IPS-NIHi7 (cell line): Measurements from ENCODE around the gene OR5AN1.
"Not testable (repeated sequence)": the region's sequence is repeated elsewhere in the genome, so short reads cannot be mapped to it uniquely, and the experiment has no call there.

Experiments used
- DNase-seq: peaks from one replicate; pipeline ENCODE4 v3.0.0; 2012; ENCODE audit warnings: mixed read lengths; ENCODE audit errors: extremely low spot score

The OR5AN1 gene

GRCh38 chr11:59358595-59358994, at the start of gene OR5AN1:
TSS of gene OR5AN1 (plus strand) at chr11:59358895. CDS start at chr11:59364459, 5,564 bp downstream.
- no peak for DNase-seq

DNA sequence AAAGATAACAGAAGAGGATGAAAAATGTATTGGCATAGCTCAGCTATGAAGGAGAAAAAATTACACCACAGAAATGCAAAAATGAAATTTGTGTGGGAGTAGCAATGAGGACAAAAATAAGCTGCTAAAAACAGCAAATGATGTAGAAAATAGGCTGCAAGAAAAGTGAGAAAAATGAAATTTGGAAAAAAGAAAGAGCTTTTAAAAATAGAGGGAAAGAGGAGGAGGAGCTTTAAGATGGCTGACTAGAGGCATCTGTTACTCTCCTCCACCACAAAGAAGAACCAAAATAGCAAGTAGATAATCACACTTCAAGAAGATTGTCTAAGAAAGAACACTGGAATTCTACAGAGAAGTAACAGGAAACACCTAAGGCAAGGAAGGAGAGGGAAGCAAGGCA, 23.7 kb upstream of the OR5AN1 start:
- no peak for DNase-seq

- DNase-seq: no peak
These were observed 22.5 kb upstream of the OR5AN1 start for GRCh38 chr11:59336176-59336575.

DNA sequence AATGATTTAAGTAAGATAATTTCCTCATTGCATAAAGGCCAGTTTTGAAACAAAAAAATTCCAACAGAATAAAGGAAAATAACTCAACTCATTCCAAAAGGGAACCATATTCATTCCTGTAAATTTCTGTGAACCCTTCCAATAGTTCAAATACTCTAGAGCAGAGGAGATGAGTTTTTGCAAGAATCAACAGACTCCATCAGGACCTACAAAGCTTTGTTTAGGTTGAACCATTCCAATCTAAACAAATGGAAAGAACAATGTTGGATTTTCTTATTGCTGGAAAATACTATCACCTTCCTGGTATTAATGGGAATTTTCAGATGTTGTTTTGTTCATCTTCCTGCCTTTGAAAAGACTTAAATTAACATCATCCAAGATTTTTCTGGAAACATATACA, 21.8 kb upstream of the OR5AN1 start:
- DNase-seq: no peak

DNA sequence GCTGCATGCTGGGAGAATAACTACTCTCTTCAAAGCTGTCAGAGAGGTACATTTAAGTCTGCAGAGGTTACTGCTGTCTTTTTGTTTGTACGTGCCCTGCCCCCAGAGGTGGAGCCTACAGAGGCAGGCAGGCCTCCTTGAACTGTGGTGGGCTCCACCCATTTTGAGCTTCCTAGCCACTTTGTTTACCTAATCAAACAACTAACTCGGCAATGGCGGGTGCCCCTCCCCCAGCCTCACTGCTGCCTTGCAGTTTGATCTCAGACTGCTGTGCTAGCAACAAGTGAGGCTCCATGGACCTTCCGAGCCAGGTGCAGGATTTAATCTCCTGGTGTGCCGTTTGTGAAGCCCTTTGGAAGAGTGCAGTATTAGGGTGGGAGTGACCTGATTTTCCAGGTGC, 9.0 kb upstream of the OR5AN1 start:
- DNase-seq: not testable (repeated sequence)

DNA sequence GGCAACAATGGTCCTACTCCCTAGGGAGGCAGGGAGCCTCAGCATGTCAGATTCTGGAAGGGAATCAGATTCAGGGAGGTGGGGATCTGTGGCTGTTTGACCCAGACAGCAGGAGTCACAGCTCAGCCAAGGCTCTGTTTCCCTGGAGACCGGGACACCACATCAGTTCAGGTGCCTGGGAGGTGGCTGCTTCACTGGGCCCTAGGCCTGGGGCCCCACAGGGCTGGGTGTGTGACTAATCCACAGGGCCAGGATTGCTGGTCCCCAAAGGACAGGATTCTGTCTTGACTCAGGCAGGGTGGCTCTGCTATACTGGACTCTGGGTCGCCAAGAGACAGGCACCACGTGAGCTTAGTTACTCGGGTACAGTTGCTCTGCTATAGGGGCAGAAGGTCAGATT, 3.5 kb upstream of the OR5AN1 start:
- DNase-seq: no peak

GRCh38 chr11:59356561-59356960, 2.1 kb upstream of the OR5AN1 start:
- no peak for DNase-seq

DNA sequence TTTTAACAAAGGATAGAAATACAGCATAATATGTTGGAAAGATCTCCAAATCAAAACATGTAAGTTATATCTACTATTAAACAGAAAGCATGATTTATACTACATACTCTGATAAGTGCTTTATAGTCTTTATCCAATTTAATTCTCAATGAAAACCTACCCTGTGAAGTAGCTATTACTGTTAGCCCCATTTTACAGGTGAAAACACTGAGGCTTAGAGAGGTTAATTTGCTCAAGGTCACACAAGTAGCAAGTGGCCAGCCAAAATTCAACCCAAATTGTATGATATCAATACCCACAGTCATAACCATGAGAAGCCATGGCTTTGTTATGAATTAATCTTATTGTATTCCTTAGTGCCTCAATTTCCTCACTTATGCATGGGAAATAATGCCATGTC, 675 bp upstream of the OR5AN1 start:
- no peak for DNase-seq

GRCh38 chr11:59365232-59366018, 6.7 kb downstream of the OR5AN1 start:
- DNase-seq: no peak

GRCh38 chr11:59368238-59369022, 9.7 kb downstream of the OR5AN1 start:
- no peak for DNase-seq

GRCh38 chr11:59372324-59372723, 13.6 kb downstream of the OR5AN1 start:
- DNase-seq: not testable (repeated sequence)

GRCh38 chr11:59380263-59381059, 21.8 kb downstream of the OR5AN1 start:
- DNase-seq: no peak

DNA sequence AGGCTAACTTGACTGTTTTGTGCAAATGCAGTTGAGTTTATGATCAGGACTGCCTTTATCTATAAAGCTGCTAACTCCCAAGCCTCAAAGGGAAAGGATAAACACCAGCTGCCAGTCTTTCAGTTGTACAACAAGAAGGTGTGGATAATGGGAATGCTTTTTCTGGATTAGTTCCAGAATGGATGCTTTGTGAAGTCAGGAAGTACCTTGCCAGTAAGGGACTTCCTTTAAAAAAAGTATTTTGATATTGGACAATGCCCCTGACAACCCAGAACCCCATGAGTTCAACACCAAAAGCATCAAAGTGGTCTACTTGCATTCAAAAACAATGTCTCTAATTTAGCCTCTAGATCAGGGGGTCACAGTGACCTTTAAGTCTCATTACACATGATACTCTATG, 35.5 kb downstream of the OR5AN1 start:
- no peak for DNase-seq

- DNase-seq: no peak
These were observed 42.0 kb downstream of the OR5AN1 start for GRCh38 chr11:59400461-59401261.

DNA sequence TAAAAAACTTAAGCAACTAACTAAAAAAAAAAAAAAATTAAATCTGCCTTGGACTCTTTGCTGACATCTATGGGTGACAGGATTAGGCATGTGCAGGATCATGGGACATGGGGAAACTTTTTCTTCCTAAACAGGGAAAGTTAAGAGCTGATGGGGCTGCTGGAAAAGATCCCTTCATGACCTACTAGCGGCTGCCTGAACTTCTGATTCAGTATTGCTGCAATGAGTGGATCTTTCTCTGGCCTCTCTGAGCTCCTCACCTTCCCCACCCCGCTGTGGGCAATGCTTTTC, 42.5 kb downstream of the OR5AN1 start:
- no peak for DNase-seq

GRCh38 chr11:59403546-59403945, 44.9 kb downstream of the OR5AN1 start:
- no peak for DNase-seq

DNA sequence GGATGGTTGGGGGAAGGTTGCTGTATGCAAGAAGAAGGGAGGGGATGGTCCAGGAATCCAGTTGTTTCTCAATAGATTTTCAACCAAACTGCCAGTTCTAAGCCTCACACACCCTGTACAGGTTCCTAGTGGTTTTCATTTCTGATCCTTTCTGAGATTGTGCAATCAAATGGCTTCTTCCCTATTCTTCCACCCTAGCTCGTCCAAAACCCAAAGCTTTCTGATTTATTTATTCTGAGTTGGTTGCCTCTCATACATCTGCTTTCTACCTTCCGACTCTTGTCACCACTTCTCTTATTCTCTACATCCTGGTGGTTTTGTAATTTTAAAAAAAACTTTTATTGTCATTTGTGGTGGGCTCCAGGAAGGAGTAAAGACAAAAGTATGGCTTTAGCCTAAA, 55.0 kb downstream of the OR5AN1 start:
- DNase-seq: no peak

GRCh38 chr11:59415111-59415510, 56.4 kb downstream of the OR5AN1 start:
- no peak for DNase-seq

- DNase-seq: no peak
These were observed 57.9 kb downstream of the OR5AN1 start for GRCh38 chr11:59416613-59417012.

DNA sequence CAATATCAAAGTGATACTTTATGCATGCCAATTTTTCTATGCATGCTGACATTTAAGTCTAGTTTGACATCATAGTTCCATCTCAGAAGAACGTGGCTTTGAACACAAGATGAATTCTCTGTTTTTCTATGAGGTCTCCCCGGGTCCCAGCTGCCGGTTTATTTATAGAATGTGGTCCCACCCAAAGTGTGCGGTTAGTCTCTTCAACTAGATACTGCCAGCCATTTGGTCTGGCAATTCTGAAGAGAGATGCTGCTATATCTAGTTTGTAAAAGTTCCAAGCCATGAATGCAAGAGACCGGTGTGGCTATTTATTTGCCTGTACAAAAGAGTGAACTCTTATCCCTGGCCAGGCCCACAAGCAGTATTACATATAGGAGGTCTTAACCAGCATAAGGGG, 58.3 kb downstream of the OR5AN1 start:
- no peak for DNase-seq

DNA sequence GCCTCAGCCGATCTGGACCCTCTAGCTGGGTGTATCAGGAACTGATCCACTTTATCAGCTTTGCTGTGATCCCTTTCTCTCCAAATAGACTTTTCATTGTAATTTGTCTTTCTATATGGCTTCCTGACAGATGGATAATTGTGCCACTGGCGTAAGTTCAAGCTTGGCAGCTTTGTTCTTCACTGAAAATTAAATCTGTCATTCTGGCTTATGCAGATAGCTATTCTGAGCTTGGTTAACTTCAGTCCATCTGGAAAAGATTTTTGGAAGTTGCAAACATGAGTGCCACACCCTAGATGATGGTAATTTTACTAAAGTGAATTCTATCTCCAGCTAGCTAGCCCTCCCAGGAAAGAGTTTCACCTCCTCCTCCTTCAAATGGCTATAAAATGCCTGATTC, 59.5 kb downstream of the OR5AN1 start:
- DNase-seq: no peak
